MG63 (cell line): Measurements from ENCODE around the gene MAP2K7. TPM values are rescaled to one million over a fixed set of nuclear protein-coding genes. Genes with fewer than 3 reads are reported as not detected.
A peak's percentile ranks its signal among the peaks of the same experiment; 100 is the strongest.

Source experiments
- DNase-seq: peaks from one replicate; pipeline ENCODE4 v3.0.0-alpha.2; 2020
- H3K27me3 ChIP-seq: fragments of 250-450 bp; sonication (Bioruptor Pico); 2 replicates; pipeline ENCODE4 v1.5.1; 2020; ENCODE audit warnings: mild to moderate bottlenecking, moderate library complexity
- H3K36me3 ChIP-seq: fragments of 250-450 bp; sonication (Bioruptor Pico); 2 replicates; pipeline ENCODE4 v1.5.1; 2020; ENCODE audit warnings: mild to moderate bottlenecking, moderate library complexity
- H3K4me3 ChIP-seq: fragments of 250-450 bp; sonication (Bioruptor Pico); 2 replicates; pipeline ENCODE4 v1.5.1; 2020; ENCODE audit warnings: mild to moderate bottlenecking, moderate library complexity
- H3K9me3 ChIP-seq: fragments of 250-450 bp; sonication (Bioruptor Pico); 2 replicates; pipeline ENCODE4 v1.5.1; 2020; ENCODE audit warnings: mild to moderate bottlenecking, moderate library complexity
- total RNA-seq: library from RNA; depleted of rRNA; stranded (reverse); fragments of >200 nt; shearing (Covaris generic); gene quantifications from 2 replicates; pipeline ENCODE4 v1.2.3, GENCODE V29; 2014; ENCODE audit warnings: low replicate concordance

Gene MAP2K7
- total RNA-seq, 1 experiment from 2014 or later: 38.6 TPM

DNA sequence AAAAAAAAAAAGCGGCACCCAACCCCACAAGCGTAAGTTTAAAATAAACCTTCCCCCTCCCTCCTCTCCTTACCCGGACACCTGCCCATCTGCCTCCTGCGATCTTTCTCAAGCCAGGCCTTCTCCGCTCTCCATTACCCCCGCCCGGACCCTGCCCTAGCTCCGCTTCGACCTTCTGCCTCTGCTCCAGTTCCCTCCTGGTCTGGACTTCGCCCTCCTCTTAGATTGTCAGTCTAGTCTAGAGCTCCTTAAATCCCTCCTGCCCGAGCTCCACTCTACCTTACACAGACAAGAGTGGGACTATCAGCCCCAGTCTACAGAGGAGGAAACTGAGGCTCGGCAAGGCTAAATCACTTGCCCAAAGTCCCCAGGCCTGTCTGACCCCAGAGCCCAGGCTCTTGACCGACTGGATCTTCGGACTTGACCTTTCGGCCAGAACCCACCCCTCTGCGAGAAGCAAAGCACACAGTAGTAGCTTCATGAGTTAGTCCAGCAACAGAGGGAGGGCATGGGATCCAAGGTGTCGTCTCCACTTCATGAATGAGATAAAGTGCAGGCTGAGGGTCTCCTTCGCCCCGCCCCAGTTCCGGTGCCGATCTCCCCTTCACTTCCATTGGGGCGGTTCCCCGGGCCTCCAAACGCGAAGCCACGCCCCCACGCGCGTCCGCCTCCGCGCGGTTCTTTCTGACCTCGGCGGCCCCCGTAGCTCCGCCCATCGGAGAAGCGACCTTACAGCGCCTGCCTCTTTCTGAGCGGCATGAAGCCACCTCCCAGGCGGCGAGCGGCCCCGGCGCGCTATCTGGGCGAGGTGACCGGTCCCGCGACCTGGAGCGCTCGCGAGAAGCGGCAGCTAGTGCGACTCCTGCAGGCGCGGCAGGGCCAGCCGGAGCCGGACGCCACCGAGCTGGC lies 16.2 kb downstream of the MAP2K7 start, which contains the start of gene SNAPC2:
Gene SNAPC2 (plus strand): TSS at position 729 of the 909 bp plus-strand sequence. CDS start 29 bp downstream, at position 758.
- Histone ChIP-seq H3K36me3 (peaks cover 18% of the 10 kb centered on the region), H3K4me3 (peak within 1 kb of the TSS; percentile 86), H3K9me3 (no peaks in the 10 kb centered on the region), H3K27me3 (peaks cover 27% of the 10 kb centered on the region)
- DNase-seq: peak; percentile 99

- Histone ChIP-seq H3K36me3 (peaks cover 18% of the 10 kb centered on the region), H3K4me3 (peak overlapping the region; percentile 86), H3K27me3 (peaks cover 19% of the 10 kb centered on the region), H3K9me3 (no peaks in the 10 kb centered on the region)
- peak; percentile 99 for DNase-seq
These were observed 17.0 kb downstream of the MAP2K7 start for GRCh38 chr19:7920519-7921301.

GRCh38 chr19:7921302-7921966 lies 17.8 kb downstream of the MAP2K7 start:
- DNase-seq: no peak
- Histone ChIP-seq H3K36me3 (peaks cover 19% of the 10 kb centered on the region), H3K9me3 (no peaks in the 10 kb centered on the region), H3K27me3 (peaks cover 12% of the 10 kb centered on the region), H3K4me3 (peak overlapping the region; percentile 58)

DNA sequence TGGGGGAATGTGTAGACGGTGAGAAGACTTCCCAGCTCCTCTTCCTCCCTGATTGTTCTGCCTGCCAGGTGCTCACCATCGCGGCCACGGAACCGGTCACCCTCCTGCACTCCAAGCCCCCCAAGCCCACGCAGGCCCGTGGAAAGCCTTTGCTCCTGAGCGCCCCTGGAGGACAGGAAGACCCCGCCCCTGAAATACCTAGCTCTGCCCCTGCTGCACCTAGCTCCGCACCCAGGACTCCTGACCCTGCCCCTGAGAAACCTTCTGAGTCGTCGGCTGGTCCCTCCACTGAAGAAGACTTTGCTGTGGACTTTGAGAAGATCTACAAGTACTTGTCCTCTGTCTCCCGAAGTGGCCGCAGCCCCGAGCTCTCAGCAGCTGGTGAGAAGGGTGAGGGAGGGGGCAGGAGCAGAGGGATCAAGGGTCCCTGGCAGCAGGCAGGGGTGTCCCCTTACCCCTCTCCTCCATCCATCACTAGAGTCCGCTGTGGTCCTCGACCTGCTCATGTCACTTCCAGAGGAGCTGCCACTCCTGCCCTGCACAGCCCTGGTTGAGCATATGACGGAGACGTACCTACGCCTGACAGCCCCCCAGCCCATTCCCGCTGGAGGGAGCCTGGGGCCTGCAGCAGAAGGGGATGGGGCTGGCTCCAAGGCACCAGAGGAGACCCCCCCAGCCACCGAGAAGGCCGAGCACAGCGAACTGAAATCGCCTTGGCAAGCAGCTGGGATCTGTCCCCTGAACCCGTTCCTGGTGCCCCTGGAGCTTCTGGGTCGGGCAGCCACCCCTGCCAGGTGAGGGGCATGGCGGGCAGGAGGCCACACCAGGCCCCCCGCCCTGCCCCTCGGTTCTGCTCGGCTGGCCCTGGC lies 18.5 kb downstream of the MAP2K7 start:
- Histone ChIP-seq H3K9me3 (no peaks in the 10 kb centered on the region), H3K4me3 (no peak overlapping the region), H3K36me3 (peaks cover 27% of the 10 kb centered on the region), H3K27me3 (peaks cover 6% of the 10 kb centered on the region)
- no peak for DNase-seq

GRCh38 chr19:7922836-7923195 lies 19.1 kb downstream of the MAP2K7 start:
- Histone ChIP-seq H3K4me3 (no peak overlapping the region), H3K9me3 (no peaks in the 10 kb centered on the region), H3K27me3 (0 out of 2 replicates have a peak, but pooled peaks cover 3% of the 10 kb centered on the region), H3K36me3 (peaks cover 33% of the 10 kb centered on the region)
- no peak for DNase-seq

- Histone ChIP-seq H3K9me3 (no peaks in the 10 kb centered on the region), H3K27me3 (0 out of 2 replicates have a peak, but pooled peaks cover under 1% of the 10 kb centered on the region), H3K36me3 (peaks cover 40% of the 10 kb centered on the region), H3K4me3 (no peak overlapping the region)
- DNase-seq: no peak
These were observed 19.9 kb downstream of the MAP2K7 start for GRCh38 chr19:7923295-7924191.

- Histone ChIP-seq H3K9me3 (no peaks in the 10 kb centered on the region), H3K27me3 (no peaks in the 10 kb centered on the region), H3K36me3 (peaks cover 44% of the 10 kb centered on the region), H3K4me3 (no peak overlapping the region)
- DNase-seq: no peak
These were observed 20.6 kb downstream of the MAP2K7 start for GRCh38 chr19:7924241-7924640.

GRCh38 chr19:7924651-7925170 lies 21.0 kb downstream of the MAP2K7 start:
- Histone ChIP-seq H3K36me3 (peaks cover 47% of the 10 kb centered on the region), H3K4me3 (no peak overlapping the region; the same call in 1 of the 2 replicates), H3K9me3 (no peaks in the 10 kb centered on the region), H3K27me3 (no peaks in the 10 kb centered on the region)
- no peak for DNase-seq

DNA sequence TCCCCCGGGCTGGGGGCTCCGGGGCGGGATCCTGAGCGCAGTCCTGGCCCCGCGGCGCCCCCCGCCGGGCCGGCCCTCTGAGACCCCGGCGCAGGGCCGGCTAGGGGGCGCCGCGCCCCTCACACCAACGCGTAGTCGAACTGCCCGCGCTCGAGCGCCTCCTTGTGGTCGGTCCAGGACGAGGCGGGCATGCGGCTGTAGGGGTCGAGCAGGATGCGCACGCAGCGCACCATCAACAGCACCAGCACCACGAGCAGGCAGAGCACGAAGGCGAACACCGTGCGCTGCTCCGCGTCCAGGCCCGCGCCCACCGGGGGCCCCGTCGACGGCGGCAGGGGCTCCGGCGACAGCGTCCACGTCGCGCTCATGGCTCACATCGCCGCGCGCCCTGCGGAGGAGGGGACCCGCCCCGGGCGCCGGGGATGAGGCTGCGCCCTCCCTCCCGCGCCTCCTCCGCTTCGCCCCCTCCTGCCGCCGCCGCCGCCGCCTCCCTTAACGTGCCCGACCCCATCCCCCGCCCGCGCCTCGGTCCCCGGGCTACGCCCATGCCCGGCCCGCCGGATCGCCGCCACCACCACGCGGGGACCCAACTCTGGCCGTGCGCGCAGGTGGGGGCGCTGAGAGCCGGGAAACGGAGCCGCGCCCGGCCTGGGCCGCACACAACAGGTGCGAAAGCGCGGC lies 21.6 kb downstream of the MAP2K7 start:
- DNase-seq: peak; percentile 83
- peaks cover 51% of the 10 kb centered on the region for H3K36me3 ChIP-seq
- peak overlapping the region; percentile 44 for H3K4me3 ChIP-seq
- no peaks in the 10 kb centered on the region for H3K9me3 ChIP-seq
- H3K27me3 ChIP-seq: no peaks in the 10 kb centered on the region

GRCh38 chr19:7926021-7926726 lies 22.5 kb downstream of the MAP2K7 start, which contains the start of gene CTXN1:
TSS of gene CTXN1 (minus strand) at chr19:7926135. CDS start at chr19:7925538, 597 bp downstream.
- no peaks in the 10 kb centered on the region for H3K27me3 ChIP-seq
- H3K9me3 ChIP-seq: no peaks in the 10 kb centered on the region
- DNase-seq: peak; percentile 78
- H3K36me3 ChIP-seq: peaks cover 60% of the 10 kb centered on the region
- H3K4me3 ChIP-seq: peak within 1 kb of the TSS; percentile 44

DNA sequence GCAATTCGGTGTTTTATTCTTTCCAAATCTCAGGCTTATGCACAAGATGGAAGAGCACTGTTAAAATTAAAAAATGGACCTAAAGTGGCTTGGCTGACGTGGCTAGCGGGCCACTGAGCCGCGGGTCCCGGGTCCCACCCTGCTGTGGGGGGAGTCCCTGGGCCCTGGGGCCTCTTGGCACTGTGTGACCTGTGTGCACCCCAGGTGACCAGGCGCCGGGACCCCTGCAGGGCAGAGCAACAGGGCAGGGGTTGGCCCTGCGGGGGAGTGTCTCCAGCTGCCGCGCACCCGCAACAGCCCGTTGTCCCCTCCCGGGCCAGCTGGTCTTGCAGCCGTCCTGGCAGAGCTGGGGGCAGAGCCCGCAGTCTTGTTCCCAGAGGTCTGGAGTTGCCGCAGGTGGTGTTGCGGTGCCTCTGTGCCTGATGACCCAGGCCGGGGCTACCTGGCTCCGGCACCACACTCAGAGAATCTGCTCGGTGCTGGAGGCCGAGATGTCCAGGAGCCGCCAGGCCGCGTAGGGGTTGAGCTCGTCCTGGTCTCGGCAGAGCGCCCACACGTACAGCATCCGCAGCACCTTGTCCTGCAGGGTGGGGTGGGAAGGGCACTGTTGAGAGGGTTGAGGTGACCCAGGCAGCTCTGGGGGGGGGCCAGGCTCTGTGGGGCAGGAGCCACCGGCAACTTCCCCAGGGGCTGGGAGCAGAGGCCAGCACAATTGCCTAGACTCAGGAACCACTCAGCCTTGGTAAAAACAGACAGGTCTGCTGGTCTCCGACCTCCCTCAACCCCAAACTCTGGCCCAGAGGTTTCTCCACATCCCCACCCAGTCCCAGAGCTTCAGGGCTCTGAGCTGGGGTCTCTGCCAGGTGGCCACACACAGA lies 23.3 kb downstream of the MAP2K7 start:
- H3K9me3 ChIP-seq: no peaks in the 10 kb centered on the region
- H3K36me3 ChIP-seq: peaks cover 62% of the 10 kb centered on the region
- H3K4me3 ChIP-seq: no peak overlapping the region
- peak; percentile 10 for DNase-seq
- no peaks in the 10 kb centered on the region for H3K27me3 ChIP-seq

GRCh38 chr19:7927605-7928333 lies 24.1 kb downstream of the MAP2K7 start:
- DNase-seq: no peak
- H3K4me3 ChIP-seq: no peak overlapping the region
- H3K9me3 ChIP-seq: no peaks in the 10 kb centered on the region
- H3K27me3 ChIP-seq: no peaks in the 10 kb centered on the region
- peaks cover 62% of the 10 kb centered on the region for H3K36me3 ChIP-seq
